GM23338 (cell line): ENCODE results near the gene USF2. TPM values are rescaled to one million over a fixed set of nuclear protein-coding genes. Genes with fewer than 3 reads are reported as not detected.

Experiments
- ATAC-seq: fragments of 200-7000 bp; cut with Tn5 transposase; 3 replicates; pipeline ENCODE4 v1.9.1; 2020
- DNase-seq: peaks from one replicate; pipeline ENCODE4 v3.0.0-alpha.2; 2015; ENCODE audit warnings: low spot score
- H2AFZ ChIP-seq: fragments of 200-600 bp; sonication (generic); 2 replicates; pipeline ENCODE4 v1.8.0; 2016; ENCODE audit warnings: antibody characterized with exemption, mild to moderate bottlenecking, moderate library complexity
- H3F3A ChIP-seq: fragments of 200-600 bp; sonication (generic); replicated peaks from 2 replicates; pipeline ENCODE4 v1.8.0; 2017; ENCODE audit warnings: antibody characterized with exemption, mixed run types, low read depth
- H3K27ac ChIP-seq: fragments of 200-600 bp; sonication (generic); 2 replicates; pipeline ENCODE4 v1.6.1; 2016; ENCODE audit warnings: low read depth
- H3K27me3 ChIP-seq: fragments of 200-600 bp; sonication (generic); 2 replicates; pipeline ENCODE4 v1.8.0; 2016; ENCODE audit warnings: mild to moderate bottlenecking, mixed run types, moderate library complexity; ENCODE audit not compliant: insufficient read depth
- H3K36me3 ChIP-seq: fragments of 200-600 bp; sonication (generic); 2 replicates; pipeline ENCODE4 v1.8.0; 2016; ENCODE audit warnings: mild to moderate bottlenecking; ENCODE audit not compliant: insufficient read depth
- H3K4me1 ChIP-seq: fragments of 200-600 bp; sonication (generic); 2 replicates; pipeline ENCODE4 v1.8.0; 2016; ENCODE audit warnings: mild to moderate bottlenecking, moderate library complexity; ENCODE audit not compliant: insufficient read depth
- H3K4me2 ChIP-seq: fragments of 200-600 bp; sonication (generic); 2 replicates; pipeline ENCODE4 v1.7.1; 2017; ENCODE audit warnings: mixed run types
- H3K4me3 ChIP-seq: fragments of 200-600 bp; sonication (generic); 2 replicates; pipeline ENCODE4 v1.6.1; 2016; ENCODE audit warnings: mixed run types
- H3K79me2 ChIP-seq: fragments of 200-600 bp; sonication (generic); replicated peaks from 2 replicates; pipeline ENCODE4 v1.8.0; 2017; ENCODE audit warnings: mild to moderate bottlenecking; ENCODE audit not compliant: insufficient read depth
- H3K9me2 ChIP-seq: fragments of 200-600 bp; sonication (generic); 2 replicates; pipeline ENCODE4 v1.8.0; 2017; ENCODE audit not compliant: insufficient read depth
- H4K20me1 ChIP-seq: fragments of 200-600 bp; sonication (generic); replicated peaks from 2 replicates; pipeline ENCODE4 v1.8.0; 2017; ENCODE audit warnings: mild to moderate bottlenecking; ENCODE audit not compliant: insufficient read depth
- H3K27ac Mint-ChIP-seq: 2 replicates; pipeline ENCODE4 v1.8.0; 2020; ENCODE audit warnings: inconsistent platforms, mild to moderate bottlenecking, moderate library complexity, mixed read lengths
- H3K27me3 Mint-ChIP-seq: 3 replicates; pipeline ENCODE4 v1.8.0; 2022; ENCODE audit warnings: low read depth, mild to moderate bottlenecking, moderate library complexity, mixed read lengths, inconsistent platforms; ENCODE audit not compliant: insufficient read depth, poor library complexity
- H3K36me3 Mint-ChIP-seq: 3 replicates; pipeline ENCODE4 v1.8.0; 2021; ENCODE audit warnings: low read depth, mild to moderate bottlenecking, inconsistent platforms, moderate library complexity, mixed read lengths
- H3K4me1 Mint-ChIP-seq: 3 replicates; pipeline ENCODE4 v1.8.0; 2020; ENCODE audit warnings: mild to moderate bottlenecking, inconsistent platforms, mixed read lengths
- H3K4me3 Mint-ChIP-seq: 3 replicates; pipeline ENCODE4 v1.8.0; 2021; ENCODE audit warnings: moderate library complexity, mild to moderate bottlenecking, inconsistent platforms, mixed read lengths
- H3K9me3 Mint-ChIP-seq: 3 replicates; pipeline ENCODE4 v1.8.0; 2020; ENCODE audit warnings: moderate library complexity, mild to moderate bottlenecking, inconsistent platforms, mixed read lengths
- CREB1 ChIP-seq: fragments of 250-450 bp; sonication (Bioruptor Pico); IDR thresholded peaks from 2 replicates; pipeline ENCODE4 v1.5.0; 2020; ENCODE audit warnings: low read depth, mild to moderate bottlenecking, moderate library complexity
- EZH2phosphoT487 ChIP-seq: fragments of 200-600 bp; sonication (generic); IDR thresholded peaks from one replicate; pipeline ENCODE4 v1.8.1; 2018; ENCODE audit warnings: antibody characterized with exemption; ENCODE audit not compliant: unreplicated experiment
- JUNB ChIP-seq: IDR thresholded peaks from one replicate; pipeline ENCODE4 v1.6.1; 2016; ENCODE audit warnings: antibody characterized with exemption; ENCODE audit not compliant: unreplicated experiment
- REST ChIP-seq: IDR thresholded peaks from one replicate; pipeline ENCODE4 v1.6.1; 2018; ENCODE audit warnings: antibody characterized with exemption; ENCODE audit not compliant: unreplicated experiment
- ZNF331 ChIP-seq: fragments of 250-450 bp; sonication (Bioruptor Pico); IDR thresholded peaks from 2 replicates; pipeline ENCODE4 v1.5.0; 2020; ENCODE audit warnings: low read depth, mild to moderate bottlenecking, moderate library complexity
- ZNF462 ChIP-seq: fragments of 250-450 bp; sonication (Bioruptor Pico); IDR thresholded peaks from 2 replicates; pipeline ENCODE4 v1.5.0; 2020; ENCODE audit warnings: mild to moderate bottlenecking, moderate library complexity
- polyA plus RNA-seq: library from polyadenylated mRNA; unstranded; fragments of >200 nt; fragmentation: Nextera tagmentation; extraction: Ambion mirVana; gene quantifications from 2 replicates; pipeline ENCODE4 v1.2.1, GENCODE V29; 2016
- total RNA-seq: library from RNA; depleted of rRNA; stranded (reverse); fragments of >200 nt; shearing (Covaris generic); gene quantifications from 2 replicates; pipeline ENCODE4 v1.2.3, GENCODE V29; 2014
- TF ChIP-seq, protein P1 (sequence below), 2 experiments: fragments of 200-600 bp in 1 of 2; sonication (generic) in 1 of 2; conservative IDR thresholded peaks; 2 replicates each; pipeline versions ENCODE4 v1.5.1 to v1.6.1; 2016 to 2017; ENCODE audit warnings: antibody characterized with exemption in 2 of 2, low read depth in 2 of 2, mild to moderate bottlenecking in 2 of 2, moderate library complexity in 1 of 2
- TF ChIP-seq, protein P2 (sequence below): IDR thresholded peaks from 2 replicates; pipeline ENCODE4 v1.6.1; 2016; ENCODE audit warnings: antibody characterized with exemption

The USF2 gene
- total and polyA plus RNA-seq, 2 experiments from 2014 or later = 28.9 to 60.5 TPM

- Histone ChIP-seq H3K4me1 (no peaks in the 10 kb centered on the region), H3K4me3 (no peak overlapping the region), H3K27ac (no peak overlapping the region), H2AFZ (no peak overlapping the region), H4K20me1 (no peaks in the 10 kb centered on the region), H3K36me3 (no peaks in the 10 kb centered on the region), H3K27me3 (no peaks in the 10 kb centered on the region), H3K4me2 (no peak overlapping the region), H3F3A (no peaks in the 10 kb centered on the region), H3K79me2 (no peaks in the 10 kb centered on the region), H3K9me2 (no peaks in the 10 kb centered on the region)
- Mint-ChIP-seq H3K27ac (no peak overlapping the region), H3K9me3 (no peaks in the 10 kb centered on the region; the same call in 2 of the 3 replicates), H3K27me3 (peaks cover 5% of the 10 kb centered on the region), H3K36me3 (no peaks in the 10 kb centered on the region), H3K4me1 (no peaks in the 10 kb centered on the region; the same call in 2 of the 3 replicates), H3K4me3 (no peak overlapping the region)
- ATAC-seq (no peak), DNase-seq (no peak)
- TF ChIP-seq EZH2phosphoT487 = no peak
- no peak for TF ChIP-seq REST
Measured at GRCh38 chr19:35311901-35312665, 43.3 kb downstream of the USF2 start.

- ATAC-seq = no peak
- H3K36me3 Mint-ChIP-seq = no peaks in the 10 kb centered on the region
- Histone ChIP-seq H3K79me2 (no peaks in the 10 kb centered on the region), H2AFZ (no peak overlapping the region), H3F3A (no peaks in the 10 kb centered on the region), H3K36me3 (no peaks in the 10 kb centered on the region), H3K4me3 (no peak overlapping the region), H3K4me1 (no peaks in the 10 kb centered on the region), H3K4me2 (no peak overlapping the region), H3K27ac (no peak overlapping the region), H3K27me3 (no peaks in the 10 kb centered on the region), H3K9me2 (no peaks in the 10 kb centered on the region), H4K20me1 (no peaks in the 10 kb centered on the region)
- H3K4me1 Mint-ChIP-seq = no peaks in the 10 kb centered on the region; the same call in 2 of the 3 replicates
- peaks cover 4% of the 10 kb centered on the region for H3K27me3 Mint-ChIP-seq
- no peak overlapping the region for H3K4me3 Mint-ChIP-seq
- H3K27ac Mint-ChIP-seq = no peak overlapping the region
- no peak for DNase-seq
- no peaks in the 10 kb centered on the region; the same call in 2 of the 3 replicates for H3K9me3 Mint-ChIP-seq
- TF ChIP-seq, protein P1, sequence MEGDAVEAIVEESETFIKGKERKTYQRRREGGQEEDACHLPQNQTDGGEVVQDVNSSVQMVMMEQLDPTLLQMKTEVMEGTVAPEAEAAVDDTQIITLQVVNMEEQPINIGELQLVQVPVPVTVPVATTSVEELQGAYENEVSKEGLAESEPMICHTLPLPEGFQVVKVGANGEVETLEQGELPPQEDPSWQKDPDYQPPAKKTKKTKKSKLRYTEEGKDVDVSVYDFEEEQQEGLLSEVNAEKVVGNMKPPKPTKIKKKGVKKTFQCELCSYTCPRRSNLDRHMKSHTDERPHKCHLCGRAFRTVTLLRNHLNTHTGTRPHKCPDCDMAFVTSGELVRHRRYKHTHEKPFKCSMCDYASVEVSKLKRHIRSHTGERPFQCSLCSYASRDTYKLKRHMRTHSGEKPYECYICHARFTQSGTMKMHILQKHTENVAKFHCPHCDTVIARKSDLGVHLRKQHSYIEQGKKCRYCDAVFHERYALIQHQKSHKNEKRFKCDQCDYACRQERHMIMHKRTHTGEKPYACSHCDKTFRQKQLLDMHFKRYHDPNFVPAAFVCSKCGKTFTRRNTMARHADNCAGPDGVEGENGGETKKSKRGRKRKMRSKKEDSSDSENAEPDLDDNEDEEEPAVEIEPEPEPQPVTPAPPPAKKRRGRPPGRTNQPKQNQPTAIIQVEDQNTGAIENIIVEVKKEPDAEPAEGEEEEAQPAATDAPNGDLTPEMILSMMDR (conservative IDR thresholded peaks at IDR 0.05; ENCODE audit: low read depth in 2 of 2) = no peak
- no peak for TF ChIP-seq JUNB
- TF ChIP-seq ZNF462 (CRISPR knock-in tag) = no peak
- TF ChIP-seq CREB1 = no peak
- TF ChIP-seq, protein P2, sequence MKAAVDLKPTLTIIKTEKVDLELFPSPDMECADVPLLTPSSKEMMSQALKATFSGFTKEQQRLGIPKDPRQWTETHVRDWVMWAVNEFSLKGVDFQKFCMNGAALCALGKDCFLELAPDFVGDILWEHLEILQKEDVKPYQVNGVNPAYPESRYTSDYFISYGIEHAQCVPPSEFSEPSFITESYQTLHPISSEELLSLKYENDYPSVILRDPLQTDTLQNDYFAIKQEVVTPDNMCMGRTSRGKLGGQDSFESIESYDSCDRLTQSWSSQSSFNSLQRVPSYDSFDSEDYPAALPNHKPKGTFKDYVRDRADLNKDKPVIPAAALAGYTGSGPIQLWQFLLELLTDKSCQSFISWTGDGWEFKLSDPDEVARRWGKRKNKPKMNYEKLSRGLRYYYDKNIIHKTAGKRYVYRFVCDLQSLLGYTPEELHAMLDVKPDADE = no peak
- TF ChIP-seq ZNF331 (CRISPR knock-in tag) = no peak
Measured at GRCh38 chr19:35313587-35313986, 44.8 kb downstream of the USF2 start.
